GM21723 (cell line): ENCODE measurements around the gene PLEKHA8.
A peak's percentile ranks its signal among the peaks of the same experiment; 100 is the strongest.

ENCODE experiments used
- ATAC-seq: cut with Tn5 transposase; IDR thresholded peaks from one replicate; pipeline ENCODE4 v1.9.1; 2021; ENCODE audit warnings: mild to moderate bottlenecking, moderate library complexity; ENCODE audit not compliant: unreplicated experiment

Gene PLEKHA8

GRCh38 chr7:30061786-30062185, 33.6 kb downstream of the PLEKHA8 start:
- ATAC-seq: peak; percentile 90

- peak; percentile 72 for ATAC-seq
These were observed 34.4 kb downstream of the PLEKHA8 start for GRCh38 chr7:30062587-30062986.

GRCh38 chr7:30065746-30066145, 37.5 kb downstream of the PLEKHA8 start:
- no peak for ATAC-seq

GRCh38 chr7:30066687-30067086, 38.5 kb downstream of the PLEKHA8 start:
- ATAC-seq: no peak

- no peak for ATAC-seq
These were observed 39.9 kb downstream of the PLEKHA8 start for GRCh38 chr7:30068117-30068516.

- ATAC-seq: no peak
These were observed 41.1 kb downstream of the PLEKHA8 start for GRCh38 chr7:30069096-30069867.

GRCh38 chr7:30070052-30070451, 41.8 kb downstream of the PLEKHA8 start:
- no peak for ATAC-seq

- no peak for ATAC-seq
These were observed 44.5 kb downstream of the PLEKHA8 start for GRCh38 chr7:30072735-30073134.

GRCh38 chr7:30074422-30075030, 46.3 kb downstream of the PLEKHA8 start:
- no peak for ATAC-seq

- no peak for ATAC-seq
These were observed 48.2 kb downstream of the PLEKHA8 start for GRCh38 chr7:30076411-30076810.

- no peak for ATAC-seq
These were observed 50.1 kb downstream of the PLEKHA8 start for GRCh38 chr7:30078280-30078679.

GRCh38 chr7:30079880-30080279, 51.7 kb downstream of the PLEKHA8 start:
- no peak for ATAC-seq

- ATAC-seq: no peak
These were observed 52.6 kb downstream of the PLEKHA8 start for GRCh38 chr7:30080818-30081217.

GRCh38 chr7:30082686-30083085, 54.5 kb downstream of the PLEKHA8 start:
- no peak for ATAC-seq

GRCh38 chr7:30083334-30083733, 55.1 kb downstream of the PLEKHA8 start:
- ATAC-seq: no peak

GRCh38 chr7:30084212-30084611, 56.0 kb downstream of the PLEKHA8 start:
- no peak for ATAC-seq

GRCh38 chr7:30086529-30086928, 58.3 kb downstream of the PLEKHA8 start:
- ATAC-seq: no peak

- no peak for ATAC-seq
These were observed 59.2 kb downstream of the PLEKHA8 start for GRCh38 chr7:30087371-30087770.

GRCh38 chr7:30088362-30088761, 60.1 kb downstream of the PLEKHA8 start:
- no peak for ATAC-seq

GRCh38 chr7:30090111-30090510, 61.9 kb downstream of the PLEKHA8 start:
- ATAC-seq: no peak

- ATAC-seq: no peak
These were observed 63.3 kb downstream of the PLEKHA8 start for GRCh38 chr7:30091491-30091912.

GRCh38 chr7:30091987-30092386, 63.8 kb downstream of the PLEKHA8 start:
- ATAC-seq: no peak
